HG02885 (cell line): Measurements from ENCODE around the gene SCN1A.
"Not testable (repeated sequence)": the region's sequence is repeated elsewhere in the genome, so short reads cannot be mapped to it uniquely, and the experiment has no call there.

Experiments
- ATAC-seq: cut with Tn5 transposase; IDR thresholded peaks from one replicate; pipeline ENCODE4 v1.9.1; 2021; ENCODE audit warnings: mild to moderate bottlenecking; ENCODE audit not compliant: unreplicated experiment, poor library complexity

Gene SCN1A

GRCh38 chr2:166137331-166137730 is 9.5 kb upstream of the SCN1A start:
- ATAC-seq: no peak

GRCh38 chr2:166135849-166136258 is 8.0 kb upstream of the SCN1A start:
- no peak for ATAC-seq

GRCh38 chr2:166135152-166135848 is 7.5 kb upstream of the SCN1A start:
- no peak for ATAC-seq

- ATAC-seq: no peak
These were observed 6.7 kb upstream of the SCN1A start for GRCh38 chr2:166134252-166135151.

- ATAC-seq: no peak
These were observed 5.8 kb upstream of the SCN1A start for GRCh38 chr2:166133653-166134052.

GRCh38 chr2:166128156-166128505 is 311 bp upstream of the SCN1A start:
- no peak for ATAC-seq

- ATAC-seq: no peak
These were observed 1.7 kb downstream of the SCN1A start for GRCh38 chr2:166126007-166126639.

GRCh38 chr2:166125557-166125956 is 2.3 kb downstream of the SCN1A start:
- no peak for ATAC-seq

GRCh38 chr2:166118180-166118579 is 9.6 kb downstream of the SCN1A start:
- no peak for ATAC-seq

GRCh38 chr2:166117491-166117890 is 10.3 kb downstream of the SCN1A start:
- ATAC-seq: no peak

- ATAC-seq: no peak
These were observed 12.2 kb downstream of the SCN1A start for GRCh38 chr2:166115589-166115988.

- ATAC-seq: no peak
These were observed 15.6 kb downstream of the SCN1A start for GRCh38 chr2:166112193-166112605.

GRCh38 chr2:166106431-166107015 is 21.3 kb downstream of the SCN1A start:
- ATAC-seq: peak; percentile 62

GRCh38 chr2:166104773-166105172 is 23.0 kb downstream of the SCN1A start:
- ATAC-seq: no peak

- no peak for ATAC-seq
These were observed 23.7 kb downstream of the SCN1A start for GRCh38 chr2:166104084-166104483.

- ATAC-seq: not testable (repeated sequence)
These were observed 24.5 kb downstream of the SCN1A start for GRCh38 chr2:166103277-166103676.

GRCh38 chr2:166094325-166094724 is 33.5 kb downstream of the SCN1A start:
- ATAC-seq: no peak

GRCh38 chr2:166092889-166093288 is 34.9 kb downstream of the SCN1A start:
- ATAC-seq: no peak

- no peak for ATAC-seq
These were observed 36.4 kb downstream of the SCN1A start for GRCh38 chr2:166091439-166091838.

- no peak for ATAC-seq
These were observed 36.9 kb downstream of the SCN1A start for GRCh38 chr2:166090908-166091307.

- ATAC-seq: no peak
These were observed 37.5 kb downstream of the SCN1A start for GRCh38 chr2:166090346-166090745.
